ENCODE data around the gene CSNK1A1.
"Not testable (repeated sequence)": the region's sequence is repeated elsewhere in the genome, so short reads cannot be mapped to it uniquely, and the experiment has no call there.

The CSNK1A1 gene

DNA sequence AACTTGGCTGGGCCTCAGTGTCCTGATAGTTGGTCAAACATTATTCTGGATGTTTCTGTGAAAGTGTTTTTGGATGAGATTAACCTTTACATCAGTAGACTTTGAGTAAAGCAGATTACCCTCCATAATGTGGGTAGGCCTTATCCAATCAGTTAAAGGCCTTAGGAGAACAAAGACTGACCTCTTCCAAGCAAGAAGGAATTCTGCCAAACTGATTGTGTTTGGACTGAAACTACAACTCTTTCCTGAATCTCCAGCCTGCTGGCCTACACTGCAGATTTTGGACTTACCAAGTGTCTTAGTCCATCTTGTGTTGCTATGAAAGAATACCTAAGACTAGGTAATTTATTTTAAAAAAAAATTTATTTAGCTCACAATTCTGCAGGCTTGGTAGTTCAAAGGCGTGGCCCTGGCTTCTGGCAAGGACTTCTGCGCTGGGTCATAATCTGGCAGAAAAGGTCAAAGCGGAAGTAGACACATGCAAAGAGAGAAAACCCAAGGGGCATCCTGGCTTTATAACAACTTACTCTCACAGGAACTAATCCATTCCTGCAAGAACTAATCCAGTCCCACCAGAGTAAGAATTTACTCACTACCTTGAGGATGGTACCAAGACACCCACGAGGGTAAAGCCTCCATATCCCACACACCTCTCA, 21.5 kb upstream of the CSNK1A1 start:
- no peak overlapping the region for H3K4me3 ChIP-seq (ENCODE audit: low read length)
- DNase-seq (ENCODE audit: low read depth) = no peak
- TF ChIP-seq, protein P1, sequence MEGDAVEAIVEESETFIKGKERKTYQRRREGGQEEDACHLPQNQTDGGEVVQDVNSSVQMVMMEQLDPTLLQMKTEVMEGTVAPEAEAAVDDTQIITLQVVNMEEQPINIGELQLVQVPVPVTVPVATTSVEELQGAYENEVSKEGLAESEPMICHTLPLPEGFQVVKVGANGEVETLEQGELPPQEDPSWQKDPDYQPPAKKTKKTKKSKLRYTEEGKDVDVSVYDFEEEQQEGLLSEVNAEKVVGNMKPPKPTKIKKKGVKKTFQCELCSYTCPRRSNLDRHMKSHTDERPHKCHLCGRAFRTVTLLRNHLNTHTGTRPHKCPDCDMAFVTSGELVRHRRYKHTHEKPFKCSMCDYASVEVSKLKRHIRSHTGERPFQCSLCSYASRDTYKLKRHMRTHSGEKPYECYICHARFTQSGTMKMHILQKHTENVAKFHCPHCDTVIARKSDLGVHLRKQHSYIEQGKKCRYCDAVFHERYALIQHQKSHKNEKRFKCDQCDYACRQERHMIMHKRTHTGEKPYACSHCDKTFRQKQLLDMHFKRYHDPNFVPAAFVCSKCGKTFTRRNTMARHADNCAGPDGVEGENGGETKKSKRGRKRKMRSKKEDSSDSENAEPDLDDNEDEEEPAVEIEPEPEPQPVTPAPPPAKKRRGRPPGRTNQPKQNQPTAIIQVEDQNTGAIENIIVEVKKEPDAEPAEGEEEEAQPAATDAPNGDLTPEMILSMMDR (IDR thresholded peaks at IDR 0.05; ENCODE audit: insufficient read depth, low read depth, low read length, missing control alignments) = no peak

DNA sequence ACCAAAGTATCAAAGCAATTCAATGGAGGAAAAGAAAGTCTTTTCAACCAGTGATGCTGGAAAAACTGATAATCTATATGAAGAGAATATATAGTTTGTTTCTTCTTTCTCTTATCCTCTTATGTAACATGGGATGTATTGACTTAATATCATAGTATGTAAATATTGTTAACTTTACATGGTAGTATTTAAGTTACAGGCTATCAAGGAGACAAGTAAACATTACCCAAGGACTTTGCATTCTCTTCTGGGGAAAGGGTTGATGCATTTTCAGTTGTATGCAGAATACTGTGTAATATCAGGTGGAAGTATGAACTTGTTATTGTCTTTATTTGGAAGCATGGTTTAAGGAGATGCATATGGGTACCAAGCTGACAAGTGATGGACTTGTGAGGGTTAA, 20.9 kb upstream of the CSNK1A1 start:
- TF ChIP-seq, protein P1 (IDR thresholded peaks at IDR 0.05; ENCODE audit: insufficient read depth, low read depth, low read length, missing control alignments) = no peak

DNA sequence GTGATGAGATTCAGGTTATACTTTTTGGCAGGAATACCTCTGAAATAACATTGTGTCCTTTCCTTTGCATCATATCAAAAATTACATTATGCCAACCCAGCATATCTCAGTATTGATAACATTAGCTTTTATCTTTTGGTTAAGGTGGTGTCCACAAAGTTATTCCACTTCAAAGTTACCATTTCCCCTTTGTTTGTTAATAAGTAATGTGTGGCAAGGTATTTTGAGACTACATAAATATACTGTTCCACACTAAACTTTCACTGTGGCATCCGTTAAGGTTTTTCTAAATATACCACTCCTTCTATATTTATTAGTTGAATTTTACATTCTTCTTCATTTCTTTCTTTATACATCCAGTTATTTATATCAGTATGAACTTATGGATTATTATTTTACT, 16.0 kb upstream of the CSNK1A1 start:
- TF ChIP-seq, protein P1 (IDR thresholded peaks at IDR 0.05; ENCODE audit: insufficient read depth, low read depth, low read length, missing control alignments) = no peak
- no peak for DNase-seq (ENCODE audit: low read depth)
- H3K4me3 ChIP-seq (ENCODE audit: low read length) = no peak overlapping the region

More for the DNA sequence above, 20.9 kb upstream of the CSNK1A1 start:
- no peak overlapping the region for H3K4me3 ChIP-seq (ENCODE audit: low read length)
- no peak for DNase-seq (ENCODE audit: low read depth)

GRCh38 chr5:149564542-149565140, 13.4 kb upstream of the CSNK1A1 start:
- DNase-seq (ENCODE audit: low read depth) = peak; percentile 89
- H3K4me3 ChIP-seq (ENCODE audit: low read length) = not testable (repeated sequence)
- TF ChIP-seq, protein P1 (IDR thresholded peaks at IDR 0.05; ENCODE audit: insufficient read depth, low read depth, low read length, missing control alignments) = peak; percentile 58

DNA sequence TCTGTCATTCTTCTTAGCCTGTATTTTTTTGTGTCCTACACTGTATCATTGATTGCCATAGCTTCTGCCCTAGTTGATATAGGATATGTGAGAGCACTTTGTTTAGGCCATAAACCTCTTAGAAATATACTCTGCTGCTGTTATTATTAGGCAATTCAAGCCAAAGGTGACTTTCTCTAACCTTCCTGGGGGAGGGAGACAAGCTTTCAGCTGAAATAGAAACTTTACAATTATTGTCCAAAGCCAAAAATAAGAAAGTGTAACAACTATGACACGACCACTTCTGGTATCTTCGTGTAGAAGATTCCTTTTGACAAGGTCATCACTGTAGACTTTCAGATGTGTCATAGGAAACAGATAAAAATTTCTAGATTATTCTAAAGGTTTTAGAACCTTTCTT, 12.2 kb upstream of the CSNK1A1 start:
- DNase-seq (ENCODE audit: low read depth) = peak; percentile 40
- H3K4me3 ChIP-seq (ENCODE audit: low read length) = no peak overlapping the region
- TF ChIP-seq, protein P1 (IDR thresholded peaks at IDR 0.05; ENCODE audit: insufficient read depth, low read depth, low read length, missing control alignments) = no peak

DNA sequence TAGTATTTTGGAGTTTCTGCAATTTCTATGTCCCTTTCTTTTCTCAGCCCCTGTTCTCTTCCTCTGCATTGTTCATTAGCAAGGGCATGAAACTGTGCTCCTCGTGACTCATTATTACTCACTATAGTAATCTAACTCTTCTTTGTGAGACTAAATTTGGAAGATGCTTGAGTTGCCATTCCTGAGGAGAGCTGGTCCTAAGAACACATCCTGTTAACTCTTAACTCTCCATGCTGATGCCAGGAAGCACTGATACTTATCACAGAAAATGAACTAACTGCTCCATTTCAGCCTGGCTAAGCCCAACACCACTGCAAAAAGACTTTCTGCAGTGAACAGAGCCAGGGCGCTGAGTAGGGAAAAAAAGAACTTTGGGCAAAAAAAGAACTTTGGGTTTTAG, 10.6 kb upstream of the CSNK1A1 start:
- H3K4me3 ChIP-seq (ENCODE audit: low read length) = no peak overlapping the region
- peak; percentile 95 for DNase-seq (ENCODE audit: low read depth)
- TF ChIP-seq, protein P1 (IDR thresholded peaks at IDR 0.05; ENCODE audit: insufficient read depth, low read depth, low read length, missing control alignments) = no peak

- TF ChIP-seq, protein P1 (IDR thresholded peaks at IDR 0.05; ENCODE audit: insufficient read depth, low read depth, low read length, missing control alignments) = no peak
- no peak for DNase-seq (ENCODE audit: low read depth)
- no peak overlapping the region for H3K4me3 ChIP-seq (ENCODE audit: low read length)
These were observed 8.5 kb upstream of the CSNK1A1 start for GRCh38 chr5:149559706-149560105.

Data from epithelial cell of esophagus (primary cell).